ENCODE data around the gene LRRC4C. TPM values are rescaled to one million over a fixed set of nuclear protein-coding genes. Genes with fewer than 3 reads are reported as not detected.

LRRC4C gene
- total and polyA plus RNA-seq, 12 donors: 0.15 to 0.93 (median 0.40) TPM

DNA sequence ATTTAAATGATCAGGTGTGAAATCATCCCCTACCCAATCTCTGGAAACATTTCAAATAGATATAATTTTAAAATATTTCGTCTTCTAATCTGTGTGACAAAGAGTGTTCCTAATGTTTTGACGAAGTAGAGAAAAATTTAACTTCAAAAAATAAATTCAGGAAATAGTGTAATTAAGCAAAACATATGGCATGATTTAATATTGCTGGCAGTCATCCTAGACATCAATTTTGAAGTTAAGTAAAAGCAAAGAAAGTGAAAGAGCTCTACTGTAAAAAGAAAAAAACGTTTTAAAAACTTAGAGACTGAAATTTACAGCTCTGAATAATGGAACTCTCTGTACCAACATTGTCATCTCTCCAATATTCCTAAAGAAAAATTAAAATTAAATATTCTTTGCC lies 1062.3 kb downstream of the LRRC4C start:
- no peaks in the 10 kb centered on the region for H3K4me1 ChIP-seq
- no peaks in the 10 kb centered on the region for H3K27me3 ChIP-seq
- no peaks in the 10 kb centered on the region for H3K36me3 ChIP-seq
- WGBS, 2 donors: 30 to 32% methylated on average over 3 of the region's 3 CpGs
- ATAC-seq (no peak), DNase-seq (no peak)
- H3K9me3 ChIP-seq: peaks cover 0 to 6% (median 0%) of the 10 kb centered on the region in 11 donors
- intact Hi-C loops (cut with DNase I): no loop called here
- H3K4me3 ChIP-seq: no peak overlapping the region
- TF ChIP-seq, protein P1, sequence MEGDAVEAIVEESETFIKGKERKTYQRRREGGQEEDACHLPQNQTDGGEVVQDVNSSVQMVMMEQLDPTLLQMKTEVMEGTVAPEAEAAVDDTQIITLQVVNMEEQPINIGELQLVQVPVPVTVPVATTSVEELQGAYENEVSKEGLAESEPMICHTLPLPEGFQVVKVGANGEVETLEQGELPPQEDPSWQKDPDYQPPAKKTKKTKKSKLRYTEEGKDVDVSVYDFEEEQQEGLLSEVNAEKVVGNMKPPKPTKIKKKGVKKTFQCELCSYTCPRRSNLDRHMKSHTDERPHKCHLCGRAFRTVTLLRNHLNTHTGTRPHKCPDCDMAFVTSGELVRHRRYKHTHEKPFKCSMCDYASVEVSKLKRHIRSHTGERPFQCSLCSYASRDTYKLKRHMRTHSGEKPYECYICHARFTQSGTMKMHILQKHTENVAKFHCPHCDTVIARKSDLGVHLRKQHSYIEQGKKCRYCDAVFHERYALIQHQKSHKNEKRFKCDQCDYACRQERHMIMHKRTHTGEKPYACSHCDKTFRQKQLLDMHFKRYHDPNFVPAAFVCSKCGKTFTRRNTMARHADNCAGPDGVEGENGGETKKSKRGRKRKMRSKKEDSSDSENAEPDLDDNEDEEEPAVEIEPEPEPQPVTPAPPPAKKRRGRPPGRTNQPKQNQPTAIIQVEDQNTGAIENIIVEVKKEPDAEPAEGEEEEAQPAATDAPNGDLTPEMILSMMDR (IDR thresholded peaks at IDR 0.05): no peak
- no peak overlapping the region for H3K27ac ChIP-seq

GRCh38 chr11:40393511-40393910 lies 1065.9 kb downstream of the LRRC4C start:
- Histone ChIP-seq H3K4me3 (no peak overlapping the region), H3K27me3 (no peaks in the 10 kb centered on the region), H3K36me3 (no peaks in the 10 kb centered on the region), H3K9me3 (peaks cover 0 to under 1% (median 0%) of the 10 kb centered on the region in 11 donors), H3K4me1 (no peaks in the 10 kb centered on the region), H3K27ac (no peak overlapping the region)
- no peak for ATAC-seq
- no peak for DNase-seq
- WGBS, 2 donors: 78 to 79% methylated on average over 3 of the region's 3 CpGs
- intact Hi-C loops (cut with DNase I): no loop called here
- TF ChIP-seq, protein P1 (IDR thresholded peaks at IDR 0.05): no peak

GRCh38 chr11:40391679-40392078 lies 1067.8 kb downstream of the LRRC4C start:
- Histone ChIP-seq H3K4me1 (no peaks in the 10 kb centered on the region), H3K4me3 (no peak overlapping the region), H3K36me3 (no peaks in the 10 kb centered on the region), H3K9me3 (no peaks in the 10 kb centered on the region), H3K27ac (no peak overlapping the region), H3K27me3 (no peaks in the 10 kb centered on the region)
- intact Hi-C loops (cut with DNase I): no loop called here
- ATAC-seq: no peak
- DNase-seq: no peak
- 82 to 86% methylated on average over 3 of the region's 3 CpGs for WGBS, 2 donors
- TF ChIP-seq, protein P1 (IDR thresholded peaks at IDR 0.05): no peak

DNA sequence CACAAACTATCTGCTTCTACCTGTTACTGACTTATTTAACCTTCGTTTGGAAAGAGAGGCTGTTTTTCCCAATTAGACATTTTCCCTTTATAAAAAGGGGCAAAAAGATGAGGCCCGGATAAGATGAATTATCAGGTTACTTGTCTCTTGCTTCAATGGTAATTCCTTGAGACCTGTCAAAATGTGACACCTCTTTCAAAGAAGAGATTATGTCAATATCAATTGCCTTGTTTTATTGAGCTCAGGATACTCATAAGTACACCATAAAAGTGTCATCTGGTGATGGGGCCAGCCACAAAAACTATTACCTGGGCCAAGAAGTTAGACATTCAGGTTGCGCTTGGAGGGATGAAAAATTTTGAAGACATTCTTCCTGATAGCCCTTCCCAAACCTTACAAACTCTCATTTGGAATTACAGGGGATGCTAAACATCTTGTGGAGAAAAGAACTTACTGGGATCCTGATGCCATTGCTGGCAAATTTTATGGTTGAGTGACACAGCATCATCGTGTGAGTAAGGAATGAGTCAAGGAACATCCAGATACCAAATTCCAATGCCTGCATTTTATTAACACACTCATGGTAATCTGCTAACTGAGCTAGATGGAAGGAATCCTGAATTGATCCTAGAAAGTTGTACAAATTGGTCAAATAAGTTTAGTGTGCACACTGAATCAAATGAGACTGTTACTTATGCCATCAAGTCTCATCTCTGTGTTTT lies 1071.2 kb downstream of the LRRC4C start:
- 74 to 78% methylated on average over 4 of the region's 4 CpGs for WGBS, 2 donors
- intact Hi-C loops (cut with DNase I): no loop called here
- Histone ChIP-seq H3K27ac (no peak overlapping the region), H3K9me3 (no peaks in the 10 kb centered on the region), H3K4me1 (no peaks in the 10 kb centered on the region), H3K36me3 (no peaks in the 10 kb centered on the region), H3K27me3 (no peaks in the 10 kb centered on the region), H3K4me3 (no peak overlapping the region)
- no peak for ATAC-seq
- TF ChIP-seq, protein P1 (IDR thresholded peaks at IDR 0.05): no peak
- no peak for DNase-seq
